A673 (cell line): ENCODE results near the gene MMP1.

Experiments used
- CTCF ChIP-seq: fragments of 300-800, 200-600 bp; sonication (generic); conservative IDR thresholded peaks from 2 replicates; pipeline ENCODE4 v1.5.1; 2017; ENCODE audit warnings: low read depth, mild to moderate bottlenecking, antibody characterized with exemption, low read length, moderate library complexity, mixed read lengths
- EZH2 ChIP-seq: fragments of 200-600 bp; sonication (generic); IDR thresholded peaks from 2 replicates; pipeline ENCODE4 v1.6.1; 2017; ENCODE audit warnings: borderline replicate concordance, low read depth, mild to moderate bottlenecking, mixed read lengths, antibody characterized with exemption, low read length; ENCODE audit not compliant: poor library complexity, severe bottlenecking

DNA sequence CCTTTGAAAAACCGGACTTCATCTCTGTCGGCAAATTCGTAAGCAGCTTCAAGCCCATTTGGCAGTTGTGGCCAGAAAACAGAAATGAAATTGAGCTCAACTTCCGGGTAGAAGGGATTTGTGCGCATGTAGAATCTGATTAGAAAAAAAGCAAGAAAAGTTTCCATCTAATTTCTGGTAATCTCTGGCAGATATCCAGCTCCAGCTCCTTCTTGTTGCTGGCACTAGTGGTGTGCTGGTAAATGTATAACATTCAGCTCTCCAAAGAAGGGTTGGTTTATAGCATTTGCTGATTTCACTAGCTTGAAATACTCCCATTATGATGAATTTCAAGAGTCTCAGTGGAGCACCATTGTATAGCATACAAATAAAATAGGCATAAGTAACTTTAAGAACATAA, 5.4 kb downstream of the MMP1 start:
- TF ChIP-seq EZH2 (no peak), CTCF (no peak)
